CD4-positive, alpha-beta T cell (primary cell): Measurements from ENCODE around the gene MBTD1. TPM values are rescaled to one million over a fixed set of nuclear protein-coding genes. Genes with fewer than 3 reads are reported as not detected.

Experiments
- ATAC-seq: fragments of 200-7000 bp; cut with Tn5 transposase; one replicate; pipeline ENCODE4 v1.10.0; 2022; ENCODE audit warnings: mild to moderate bottlenecking; ENCODE audit not compliant: poor library complexity
- CTCF ChIA-PET: fragments of 350-600 bp; sonication (Branson Sonifier 250); formaldehyde crosslinking; loops from one replicate; lab custom pipeline; 2021; ENCODE audit warnings: antibody characterized with exemption, inconsistent platforms; lab: Charles Lee
- POLR2A ChIA-PET: fragments of 350-600 bp; sonication (Branson Sonifier 250); formaldehyde crosslinking; loops from one replicate; lab custom pipeline; 2021; ENCODE audit warnings: antibody characterized with exemption, inconsistent platforms; lab: Charles Lee
- DNase-seq, 14 experiments: peaks; one replicate each; pipeline ENCODE4 v3.0.0-alpha.2; 2013 to 2020; ENCODE audit warnings: mixed read lengths in 2 of 14
- H3K27ac ChIP-seq, 2 donors: one replicate each; pipeline versions ENCODE4 v1.5.1 to v1.7.0; 2013; ENCODE audit warnings: low read length in 2 of 2, low read depth in 1 of 2, mild to moderate bottlenecking in 1 of 2
- H3K27me3 ChIP-seq, 2 experiments: 1 replicate in 1 of 2; 2 replicates in 1 of 2; pipeline versions ENCODE4 v1.6.1 to v1.7.0; 2013; ENCODE audit warnings: low read length in 2 of 2, control low read depth in 1 of 2, mild to moderate bottlenecking in 1 of 2, moderate library complexity in 1 of 2; ENCODE audit not compliant: insufficient read depth in 2 of 2, control insufficient read depth in 1 of 2
- H3K36me3 ChIP-seq: one replicate; pipeline ENCODE4 v1.6.1; 2013; ENCODE audit warnings: low read length, control low read depth; ENCODE audit not compliant: insufficient read depth
- H3K4me1 ChIP-seq: one replicate; pipeline ENCODE4 v1.6.1; 2013; ENCODE audit warnings: low read length, control low read depth; ENCODE audit not compliant: insufficient read depth
- H3K4me3 ChIP-seq: one replicate; pipeline ENCODE4 v1.5.1; 2013; ENCODE audit warnings: mild to moderate bottlenecking, low read length, moderate library complexity
- H3K9me3 ChIP-seq, 2 experiments: 1 replicate in 1 of 2; 2 replicates in 1 of 2; pipeline versions ENCODE4 v1.6.1 to v1.7.0; 2013; ENCODE audit warnings: low read length in 2 of 2, mild to moderate bottlenecking in 2 of 2, control low read depth in 1 of 2, moderate library complexity in 1 of 2; ENCODE audit not compliant: control insufficient read depth in 1 of 2, insufficient read depth in 1 of 2
- H3K27ac Mint-ChIP-seq: one replicate; pipeline ENCODE4 v1.8.0; 2020; ENCODE audit warnings: mixed read lengths
- H3K27me3 Mint-ChIP-seq: one replicate; pipeline ENCODE4 v1.8.0; 2021; ENCODE audit warnings: mixed read lengths
- H3K36me3 Mint-ChIP-seq: one replicate; pipeline ENCODE4 v1.8.0; 2021; ENCODE audit warnings: low read depth, mixed read lengths
- H3K4me1 Mint-ChIP-seq: one replicate; pipeline ENCODE4 v1.8.0; 2021; ENCODE audit warnings: low read depth, mixed read lengths
- H3K4me3 Mint-ChIP-seq: one replicate; pipeline ENCODE4 v1.8.0; 2020; ENCODE audit warnings: mild to moderate bottlenecking, mixed read lengths
- H3K9me3 Mint-ChIP-seq: one replicate; pipeline ENCODE4 v1.8.0; 2020; ENCODE audit warnings: mixed read lengths
- intact Hi-C, 2 experiments: fragments of 100-400 bp; cut with DNase I in 1 of 2; cut with micrococcal nuclease in 1 of 2; formaldehyde crosslinking; loops; one replicate each; pipeline versions ENCODE4 v1.15.1 to v1.9.0; 2023 to 2025; cut with DNase I, micrococcal nuclease
- total RNA-seq, 174 experiments: library from RNA in 2 of 174; stranded (reverse) in 2 of 174; gene quantifications; one replicate each; pipeline ENCODE4 v1.2.3 and lab custom pipeline; 2021 to 2026
- TF ChIP-seq, protein P1 (sequence below): fragments of 200-600 bp; IDR thresholded peaks from one replicate; pipeline ENCODE4 v1.8.0; 2022; ENCODE audit warnings: antibody characterized with exemption, mild to moderate bottlenecking

MBTD1 gene
- total RNA-seq, 2 experiments from 2014 or later = 23.0 TPM

- Mint-ChIP-seq H3K4me3 (no peak overlapping the region), H3K27me3 (no peaks in the 10 kb centered on the region), H3K4me1 (peaks cover 13% of the 10 kb centered on the region), H3K36me3 (peaks cover 9% of the 10 kb centered on the region), H3K27ac (no peak overlapping the region), H3K9me3 (no peaks in the 10 kb centered on the region)
- H3K9me3 ChIP-seq = no peaks in the 10 kb centered on the region
- peaks cover 20% of the 10 kb centered on the region for H3K4me1 ChIP-seq
- CTCF ChIA-PET = interaction anchor here (0.5 to 2.9 kb wide), 30 partner anchors 10 to 755 kb away, joined by 3 to 67 read pairs (median 4); partner anchors contain the start of genes LRRC59, NME2 and SPAG9
- intact Hi-C loops = loop anchor here (1.0 to 10.0 kb wide), 9 partner anchors 31 to 435 kb away; partner anchors contain the start of genes LUC7L3 (in 1 of the 2), MBTD1 (in 1 of the 2), SPAG9 (in 1 of the 2) and TOB1 (in 1 of the 2)
- H3K36me3 ChIP-seq = no peaks in the 10 kb centered on the region
- ATAC-seq (no peak), DNase-seq (no peak)
- H3K27ac ChIP-seq = peak overlapping the region; percentile 53 to 74
- POLR2A ChIA-PET = interaction anchor here (0.6 to 2.1 kb wide), 22 partner anchors 9 to 844 kb away, joined by 3 to 40 read pairs (median 4); partner anchors contain the start of genes ANKRD40, LUC7L3, MBTD1 and NME2
- H3K4me3 ChIP-seq = peak overlapping the region; percentile 27
- TF ChIP-seq, protein P1, sequence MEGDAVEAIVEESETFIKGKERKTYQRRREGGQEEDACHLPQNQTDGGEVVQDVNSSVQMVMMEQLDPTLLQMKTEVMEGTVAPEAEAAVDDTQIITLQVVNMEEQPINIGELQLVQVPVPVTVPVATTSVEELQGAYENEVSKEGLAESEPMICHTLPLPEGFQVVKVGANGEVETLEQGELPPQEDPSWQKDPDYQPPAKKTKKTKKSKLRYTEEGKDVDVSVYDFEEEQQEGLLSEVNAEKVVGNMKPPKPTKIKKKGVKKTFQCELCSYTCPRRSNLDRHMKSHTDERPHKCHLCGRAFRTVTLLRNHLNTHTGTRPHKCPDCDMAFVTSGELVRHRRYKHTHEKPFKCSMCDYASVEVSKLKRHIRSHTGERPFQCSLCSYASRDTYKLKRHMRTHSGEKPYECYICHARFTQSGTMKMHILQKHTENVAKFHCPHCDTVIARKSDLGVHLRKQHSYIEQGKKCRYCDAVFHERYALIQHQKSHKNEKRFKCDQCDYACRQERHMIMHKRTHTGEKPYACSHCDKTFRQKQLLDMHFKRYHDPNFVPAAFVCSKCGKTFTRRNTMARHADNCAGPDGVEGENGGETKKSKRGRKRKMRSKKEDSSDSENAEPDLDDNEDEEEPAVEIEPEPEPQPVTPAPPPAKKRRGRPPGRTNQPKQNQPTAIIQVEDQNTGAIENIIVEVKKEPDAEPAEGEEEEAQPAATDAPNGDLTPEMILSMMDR = no peak
- no peaks in the 10 kb centered on the region for H3K27me3 ChIP-seq
These were observed 107.1 kb downstream of the MBTD1 start for GRCh38 chr17:51152766-51153209.

GRCh38 chr17:51150932-51151331 is 108.9 kb downstream of the MBTD1 start:
- TF ChIP-seq, protein P1 = no peak
- Mint-ChIP-seq H3K4me1 (peaks cover 5% of the 10 kb centered on the region), H3K36me3 (no peaks in the 10 kb centered on the region), H3K27ac (no peak overlapping the region), H3K27me3 (no peaks in the 10 kb centered on the region), H3K4me3 (no peak overlapping the region), H3K9me3 (no peaks in the 10 kb centered on the region)
- intact Hi-C loops = loop anchor here (5.0 to 10.0 kb wide), 4 partner anchors 96 to 434 kb away; partner anchors contain the start of genes LUC7L3 (in 1 of the 2), MBTD1 (in 1 of the 2) and UTP18 (in 1 of the 2)
- Histone ChIP-seq H3K4me1 (peaks cover 20% of the 10 kb centered on the region), H3K9me3 (no peaks in the 10 kb centered on the region), H3K27ac (no peak overlapping the region), H3K4me3 (no peak overlapping the region), H3K27me3 (no peaks in the 10 kb centered on the region), H3K36me3 (no peaks in the 10 kb centered on the region)
- no peak for ATAC-seq
- POLR2A ChIA-PET = no interaction called here
- CTCF ChIA-PET = no interaction called here
- no peak for DNase-seq

GRCh38 chr17:51149163-51149562 is 110.7 kb downstream of the MBTD1 start:
- no peaks in the 10 kb centered on the region for H3K4me1 Mint-ChIP-seq
- Histone ChIP-seq H3K27me3 (no peaks in the 10 kb centered on the region), H3K36me3 (no peaks in the 10 kb centered on the region), H3K9me3 (no peaks in the 10 kb centered on the region), H3K27ac (no peak overlapping the region), H3K4me3 (no peak overlapping the region), H3K4me1 (peaks cover 10% of the 10 kb centered on the region)
- no peak overlapping the region for H3K27ac Mint-ChIP-seq
- CTCF ChIA-PET = no interaction called here
- H3K9me3 Mint-ChIP-seq = no peaks in the 10 kb centered on the region
- intact Hi-C loops = no loop called here
- H3K4me3 Mint-ChIP-seq = no peak overlapping the region
- no peaks in the 10 kb centered on the region for H3K36me3 Mint-ChIP-seq
- POLR2A ChIA-PET = no interaction called here
- no peak for ATAC-seq
- no peak for DNase-seq
- H3K27me3 Mint-ChIP-seq = no peaks in the 10 kb centered on the region
- TF ChIP-seq, protein P1 = no peak
